Endothelial cell of umbilical vein (primary cell): Measurements from ENCODE around the gene DAG1. TPM values are rescaled to one million over a fixed set of nuclear protein-coding genes. Genes with fewer than 3 reads are reported as not detected.

ENCODE experiments used
- BruUV-seq: library from RNA; stranded (reverse); fragments of 400-500 nt; replicated peaks from 2 replicates; lab custom pipeline; 2021; lab: Mats Ljungman, UMichigan
- CTCF ChIA-PET: fragments of 300-600, 350-600 bp; sonication (Branson Sonifier 250); formaldehyde crosslinking; loops from one replicate; lab custom pipeline; 2021; ENCODE audit warnings: antibody characterized with exemption, inconsistent platforms; lab: Charles Lee
- POLR2A ChIA-PET: fragments of 300-600, 350-600 bp; sonication (Branson Sonifier 250); formaldehyde crosslinking; loops from one replicate; lab custom pipeline; 2021; ENCODE audit warnings: antibody characterized with exemption, inconsistent platforms; lab: Charles Lee
- DNase-seq: peaks from one replicate; pipeline ENCODE4 v3.0.0-alpha.2; 2011; ENCODE audit warnings: low read depth, low spot score
- FAIRE-seq: peaks from 2 replicates; lab custom pipeline; 2011; peaks lifted over from hg19 to GRCh38; lab: Jason Lieb, UNC
- H2AFZ ChIP-seq: 2 replicates; pipeline ENCODE4 v1.6.0; 2012; ENCODE audit warnings: low read depth, low read length, control low read depth, inconsistent platforms
- H3K27ac ChIP-seq: 2 replicates; pipeline ENCODE4 v1.5.1; 2011; ENCODE audit warnings: low read depth, mild to moderate bottlenecking, control low read depth, low read length, moderate library complexity; ENCODE audit not compliant: insufficient read depth
- H3K27me3 ChIP-seq, 2 experiments: 2 replicates each; pipeline versions ENCODE4 v1.6.0 to v1.6.1; 2011; ENCODE audit warnings: low read length in 2 of 2, mixed read lengths in 1 of 2; ENCODE audit not compliant: control insufficient read depth in 2 of 2, insufficient read depth in 2 of 2
- H3K36me3 ChIP-seq, 2 experiments: 2 replicates in 1 of 2; 3 replicates in 1 of 2; pipeline ENCODE4 v1.5.1; 2011; ENCODE audit warnings: low read length in 2 of 2, mild to moderate bottlenecking in 1 of 2, moderate library complexity in 1 of 2; ENCODE audit not compliant: control insufficient read depth in 2 of 2, insufficient read depth in 2 of 2; ENCODE audit errors: extremely low read depth in 1 of 2
- H3K4me1 ChIP-seq: 3 replicates; pipeline ENCODE4 v1.5.1; 2011; ENCODE audit warnings: mild to moderate bottlenecking, low read length; ENCODE audit not compliant: control insufficient read depth, insufficient read depth; ENCODE audit errors: extremely low read depth
- H3K4me2 ChIP-seq: 2 replicates; pipeline ENCODE4 v1.6.1; 2011; ENCODE audit warnings: low read length, control low read depth, mixed read lengths; ENCODE audit not compliant: insufficient read depth
- H3K4me3 ChIP-seq, 3 experiments: fragments of 200-600 bp in 1 of 3; sonication (generic), shearing (Covaris generic) in 1 of 3; replicated peaks in 1 of 3; 2 replicates each; pipeline ENCODE4 v1.5.1; 2011 to 2016; ENCODE audit warnings: control low read depth in 3 of 3, low read length in 3 of 3, mild to moderate bottlenecking in 2 of 3, inconsistent platforms in 1 of 3, low read depth in 1 of 3, moderate library complexity in 1 of 3; ENCODE audit not compliant: insufficient read depth in 1 of 3
- H3K79me2 ChIP-seq: 2 replicates; pipeline ENCODE4 v1.6.0; 2012; ENCODE audit warnings: low read length, inconsistent platforms; ENCODE audit not compliant: control insufficient read depth, insufficient read depth
- H3K9ac ChIP-seq: replicated peaks from 2 replicates; pipeline ENCODE3; 2011; ENCODE audit warnings: low read length, control low read depth; ENCODE audit not compliant: insufficient read depth; ENCODE audit errors: extremely low read depth
- H3K9me1 ChIP-seq: replicated peaks from 3 replicates; pipeline ENCODE4 v1.6.0; 2011; ENCODE audit warnings: mild to moderate bottlenecking, low read length; ENCODE audit not compliant: control insufficient read depth, insufficient read depth; ENCODE audit errors: extremely low read depth
- H3K9me3 ChIP-seq: replicated peaks from 2 replicates; pipeline ENCODE4 v1.5.1; 2012; ENCODE audit warnings: low read length, inconsistent platforms; ENCODE audit not compliant: control insufficient read depth, insufficient read depth
- H4K20me1 ChIP-seq: replicated peaks from 2 replicates; pipeline ENCODE3; 2011; ENCODE audit warnings: mild to moderate bottlenecking, low read length; ENCODE audit not compliant: control insufficient read depth, insufficient read depth; ENCODE audit errors: extremely low read depth
- EZH2 ChIP-seq: IDR thresholded peaks from 2 replicates; pipeline ENCODE4 v1.6.1; 2012; ENCODE audit warnings: borderline replicate concordance, low read depth, mild to moderate bottlenecking, moderate library complexity, low read length, inconsistent platforms; ENCODE audit not compliant: severe bottlenecking
- FOS ChIP-seq: IDR thresholded peaks from 2 replicates; pipeline ENCODE4 v1.6.1; 2011; ENCODE audit warnings: mild to moderate bottlenecking, low read length, moderate library complexity, borderline replicate concordance; ENCODE audit not compliant: insufficient read depth
- GATA2 ChIP-seq: IDR thresholded peaks from 2 replicates; pipeline ENCODE4 v1.7.0; 2011; ENCODE audit warnings: low read depth, mild to moderate bottlenecking, moderate library complexity, mixed read lengths, low read length; ENCODE audit not compliant: insufficient read length, insufficient read depth
- JUN ChIP-seq: IDR thresholded peaks from 2 replicates; pipeline ENCODE4 v1.6.1; 2011; ENCODE audit warnings: borderline replicate concordance, low read depth; ENCODE audit not compliant: insufficient read length, insufficient read depth
- MYC ChIP-seq: IDR thresholded peaks from one replicate; pipeline ENCODE4 v1.6.1; 2011; ENCODE audit warnings: mild to moderate bottlenecking, low read depth, low read length
- POLR2A ChIP-seq: IDR thresholded peaks from 2 replicates; pipeline ENCODE4 v1.6.1; 2012; ENCODE audit warnings: low read depth, mild to moderate bottlenecking, control low read depth, low read length
- POLR2AphosphoS5 ChIP-seq: IDR thresholded peaks from 2 replicates; pipeline ENCODE4 v1.6.1; 2012; ENCODE audit warnings: low read depth, mild to moderate bottlenecking, control low read depth, low read length, moderate library complexity; ENCODE audit not compliant: insufficient read depth
- dilution Hi-C: fragments of 300-500 bp; cut with MboI; formaldehyde crosslinking; loops from one replicate; pipeline ENCODE4 v1.15.0; 2019; ENCODE audit warnings: low sequenced_read_pairs; ENCODE audit not compliant: extremely low pct_ligation_motif_present
- intact Hi-C: fragments of 100-400 bp; cut with micrococcal nuclease; formaldehyde crosslinking; loops from one replicate; pipeline ENCODE4 v1.10.0; 2022
- polyA plus RNA-seq, 4 experiments: library from polyadenylated mRNA; depleted of rRNA in 3 of 4; stranded (reverse) in 3 of 4; unstranded in 1 of 4; fragments of >200 nt; gene quantifications; 2 replicates each; pipeline versions ENCODE4 v1.2.1 to v1.2.3, GENCODE V29; 2011 to 2012; ENCODE audit warnings: missing spikeins in 1 of 4
- total RNA-seq: library from RNA; stranded (reverse); gene quantifications from 2 replicates; pipeline ENCODE4 v1.2.3, GENCODE V29; 2021
- TF ChIP-seq, protein P1 (sequence below), 2 donors: IDR thresholded peaks; 1 replicate in 1 of 2; 2 replicates in 1 of 2; pipeline ENCODE4 v1.5.1; 2011; ENCODE audit warnings: low read length in 2 of 2, mild to moderate bottlenecking in 2 of 2, moderate library complexity in 2 of 2, control low read depth in 1 of 2, inconsistent platforms in 1 of 2, low read depth in 1 of 2; ENCODE audit not compliant: insufficient read depth in 1 of 2; ENCODE audit errors: extremely low read depth in 1 of 2
- TF ChIP-seq, protein P2 (sequence below): IDR thresholded peaks from 2 replicates; pipeline ENCODE4 v1.6.1; 2011; ENCODE audit not compliant: insufficient read depth, insufficient read length

Gene DAG1
- total and polyA plus RNA-seq, 2 donors (not counting 3 experiments of a cell fraction or from before 2014, with no cell fraction given), result 59.6 to 97.5 TPM

DNA sequence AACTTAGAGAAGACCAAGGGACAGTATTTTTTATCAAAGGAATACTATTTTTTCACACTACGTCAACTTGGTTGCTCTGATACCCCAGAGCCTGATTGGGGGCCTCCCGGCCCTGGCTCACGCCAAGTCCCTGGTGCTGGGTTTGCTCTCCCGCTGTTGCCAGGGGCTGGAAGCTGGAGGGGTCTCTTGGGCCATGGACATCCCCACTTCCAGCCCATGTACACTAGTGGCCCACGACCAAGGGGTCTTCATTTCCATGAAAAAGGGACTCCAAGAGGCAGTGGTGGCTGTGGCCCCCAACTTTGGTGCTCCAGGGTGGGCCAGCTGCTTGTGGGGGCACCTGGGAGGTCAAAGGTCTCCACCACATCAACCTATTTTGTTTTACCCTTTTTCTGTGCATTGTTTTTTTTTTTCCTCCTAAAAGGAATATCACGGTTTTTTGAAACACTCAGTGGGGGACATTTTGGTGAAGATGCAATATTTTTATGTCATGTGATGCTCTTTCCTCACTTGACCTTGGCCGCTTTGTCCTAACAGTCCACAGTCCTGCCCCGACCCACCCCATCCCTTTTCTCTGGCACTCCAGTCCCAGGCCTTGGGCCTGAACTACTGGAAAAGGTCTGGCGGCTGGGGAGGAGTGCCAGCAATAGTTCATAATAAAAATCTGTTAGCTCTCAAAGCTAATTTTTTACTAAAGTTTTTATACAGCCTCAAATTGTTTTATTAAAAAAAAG, 63.9 kb downstream of the DAG1 start:
- ChIA-PET CTCF (no interaction called here), POLR2A (no interaction called here)
- no peak for DNase-seq
- no peak for FAIRE-seq
- H3K4me1 ChIP-seq, result no peaks in the 10 kb centered on the region
- H3K9me1 ChIP-seq, result no peaks in the 10 kb centered on the region
- H3K27ac ChIP-seq, result no peak overlapping the region
- no TSS peak for BruUV-seq
- H3K36me3 ChIP-seq, result peaks cover 0 to 13% of the 10 kb centered on the region in 2 experiments
- no peaks in the 10 kb centered on the region for H3K9me3 ChIP-seq
- TF ChIP-seq EZH2, result no peak
- no peak for TF ChIP-seq POLR2AphosphoS5
- no peak for TF ChIP-seq JUN
- no peak for TF ChIP-seq MYC
- H4K20me1 ChIP-seq, result no peaks in the 10 kb centered on the region
- intact Hi-C loops, result no loop called here
- H3K4me3 ChIP-seq, result no peak overlapping the region
- H2AFZ ChIP-seq, result no peak overlapping the region
- H3K9ac ChIP-seq, result no peak overlapping the region
- H3K79me2 ChIP-seq, result no peaks in the 10 kb centered on the region
- dilution Hi-C loops, result no loop called here
- no peak overlapping the region for H3K4me2 ChIP-seq
- H3K27me3 ChIP-seq, result no peaks in the 10 kb centered on the region

DNA sequence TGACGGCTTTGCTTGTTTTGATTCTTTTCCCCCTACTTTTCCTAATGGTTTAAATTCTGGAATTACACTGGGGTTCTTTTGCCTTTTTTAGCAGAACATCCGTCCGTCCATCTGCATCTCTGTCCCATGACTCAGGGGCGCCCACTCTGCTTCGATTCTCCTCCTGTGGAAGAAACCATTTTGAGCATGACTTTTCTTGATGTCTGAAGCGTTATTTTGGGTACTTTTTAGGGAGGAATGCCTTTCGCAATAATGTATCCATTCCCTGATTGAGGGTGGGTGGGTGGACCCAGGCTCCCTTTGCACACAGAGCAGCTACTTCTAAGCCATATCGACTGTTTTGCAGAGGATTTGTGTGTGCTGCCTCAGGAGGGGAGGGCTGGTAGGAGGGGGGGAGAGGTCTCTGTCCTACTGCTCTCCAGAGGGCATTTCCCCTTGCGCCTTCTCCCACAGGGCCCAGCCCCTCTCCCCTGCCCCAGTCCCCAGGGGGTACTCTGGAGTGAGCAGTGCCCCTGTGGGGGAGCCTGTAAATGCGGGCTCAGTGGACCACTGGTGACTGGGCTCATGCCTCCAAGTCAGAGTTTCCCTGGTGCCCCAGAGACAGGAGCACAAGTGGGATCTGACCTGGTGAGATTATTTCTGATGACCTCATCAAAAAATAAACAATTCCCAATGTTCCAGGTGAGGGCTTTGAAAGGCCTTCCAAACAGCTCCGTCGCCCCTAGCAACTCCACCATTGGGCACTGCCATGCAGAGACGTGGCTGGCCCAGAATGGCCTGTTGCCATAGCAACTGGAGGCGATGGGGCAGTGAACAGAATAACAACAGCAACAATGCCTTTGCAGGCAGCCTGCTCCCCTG, 64.7 kb downstream of the DAG1 start:
- peaks cover 0 to 13% of the 10 kb centered on the region in 2 experiments for H3K36me3 ChIP-seq
- intact Hi-C loops, result no loop called here
- ChIA-PET CTCF (no interaction called here), POLR2A (no interaction called here)
- DNase-seq (no peak), FAIRE-seq (no peak)
- TF ChIP-seq, protein P1, sequence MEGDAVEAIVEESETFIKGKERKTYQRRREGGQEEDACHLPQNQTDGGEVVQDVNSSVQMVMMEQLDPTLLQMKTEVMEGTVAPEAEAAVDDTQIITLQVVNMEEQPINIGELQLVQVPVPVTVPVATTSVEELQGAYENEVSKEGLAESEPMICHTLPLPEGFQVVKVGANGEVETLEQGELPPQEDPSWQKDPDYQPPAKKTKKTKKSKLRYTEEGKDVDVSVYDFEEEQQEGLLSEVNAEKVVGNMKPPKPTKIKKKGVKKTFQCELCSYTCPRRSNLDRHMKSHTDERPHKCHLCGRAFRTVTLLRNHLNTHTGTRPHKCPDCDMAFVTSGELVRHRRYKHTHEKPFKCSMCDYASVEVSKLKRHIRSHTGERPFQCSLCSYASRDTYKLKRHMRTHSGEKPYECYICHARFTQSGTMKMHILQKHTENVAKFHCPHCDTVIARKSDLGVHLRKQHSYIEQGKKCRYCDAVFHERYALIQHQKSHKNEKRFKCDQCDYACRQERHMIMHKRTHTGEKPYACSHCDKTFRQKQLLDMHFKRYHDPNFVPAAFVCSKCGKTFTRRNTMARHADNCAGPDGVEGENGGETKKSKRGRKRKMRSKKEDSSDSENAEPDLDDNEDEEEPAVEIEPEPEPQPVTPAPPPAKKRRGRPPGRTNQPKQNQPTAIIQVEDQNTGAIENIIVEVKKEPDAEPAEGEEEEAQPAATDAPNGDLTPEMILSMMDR (IDR thresholded peaks at IDR 0.05; ENCODE audit: extremely low read depth in 1 of 2, insufficient read depth in 1 of 2, low read depth in 1 of 2, low read length in 2 of 2), result no peak
- no peak for TF ChIP-seq FOS
- no peak for TF ChIP-seq EZH2
- TF ChIP-seq JUN, result no peak
- TF ChIP-seq MYC, result no peak
- no peak for TF ChIP-seq GATA2
- no peak for TF ChIP-seq POLR2A
- TF ChIP-seq, protein P2, sequence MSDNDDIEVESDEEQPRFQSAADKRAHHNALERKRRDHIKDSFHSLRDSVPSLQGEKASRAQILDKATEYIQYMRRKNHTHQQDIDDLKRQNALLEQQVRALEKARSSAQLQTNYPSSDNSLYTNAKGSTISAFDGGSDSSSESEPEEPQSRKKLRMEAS, result no peak
- TF ChIP-seq POLR2AphosphoS5, result no peak
- H2AFZ ChIP-seq, result no peak overlapping the region
- H3K9me1 ChIP-seq, result no peaks in the 10 kb centered on the region
- dilution Hi-C loops, result no loop called here
- BruUV-seq, result no TSS peak
- no peaks in the 10 kb centered on the region for H4K20me1 ChIP-seq
- no peaks in the 10 kb centered on the region for H3K9me3 ChIP-seq
- H3K27me3 ChIP-seq, result no peaks in the 10 kb centered on the region
- H3K79me2 ChIP-seq, result no peaks in the 10 kb centered on the region
- H3K4me3 ChIP-seq, result no peak overlapping the region
- no peak overlapping the region for H3K27ac ChIP-seq
- no peaks in the 10 kb centered on the region for H3K4me1 ChIP-seq
- H3K4me2 ChIP-seq, result no peak overlapping the region
- H3K9ac ChIP-seq, result no peak overlapping the region
